Stomach smooth muscle (tissue), 2 donors: Measurements from ENCODE around the gene DST.

Source experiments
- H3K27ac ChIP-seq: one replicate; pipeline ENCODE4 v1.7.0; 2013; ENCODE audit warnings: mild to moderate bottlenecking, low read length, inconsistent platforms
- H3K27me3 ChIP-seq, 2 donors: one replicate each; pipeline ENCODE4 v1.7.0; 2013; ENCODE audit warnings: low read length in 2 of 2; ENCODE audit not compliant: insufficient read depth in 2 of 2, control insufficient read depth in 1 of 2
- H3K36me3 ChIP-seq, 2 donors: one replicate each; pipeline ENCODE4 v1.7.0; 2013; ENCODE audit warnings: low read length in 2 of 2; ENCODE audit not compliant: control insufficient read depth in 2 of 2, insufficient read depth in 2 of 2
- H3K4me1 ChIP-seq: one replicate; pipeline ENCODE4 v1.7.0; 2013; ENCODE audit warnings: low read length; ENCODE audit not compliant: control insufficient read depth, insufficient read depth
- H3K4me3 ChIP-seq, 2 donors: one replicate each; pipeline ENCODE4 v1.7.0; 2013; ENCODE audit warnings: low read length in 2 of 2
- H3K9ac ChIP-seq, 2 donors: one replicate each; pipeline ENCODE4 v1.7.0; 2013; ENCODE audit warnings: low read length in 2 of 2, mild to moderate bottlenecking in 1 of 2
- H3K9me3 ChIP-seq, 2 donors: one replicate each; pipeline ENCODE4 v1.7.0; 2013; ENCODE audit warnings: low read length in 2 of 2; ENCODE audit not compliant: control insufficient read depth in 2 of 2
- donor health status: healthy.
- donor health status: Pancreatic carcinoma.

The DST gene

GRCh38 chr6:56552187-56553130 lies 90.2 kb downstream of the DST start:
- H3K4me1 ChIP-seq: peaks cover 20% of the 10 kb centered on the region
- H3K27me3 ChIP-seq: no peaks in the 10 kb centered on the region
- H3K9ac ChIP-seq: no peak overlapping the region
- no peaks in the 10 kb centered on the region for H3K9me3 ChIP-seq
- no peak overlapping the region for H3K4me3 ChIP-seq
- peaks cover 0 to 5% of the 10 kb centered on the region in 2 donors for H3K36me3 ChIP-seq
- H3K27ac ChIP-seq: peak overlapping the region; percentile 4

GRCh38 chr6:56551409-56552120 lies 91.1 kb downstream of the DST start:
- Histone ChIP-seq H3K4me1 (peaks cover 20% of the 10 kb centered on the region), H3K27ac (no peak overlapping the region)

GRCh38 chr6:56550301-56550700 lies 92.4 kb downstream of the DST start:
- Histone ChIP-seq H3K9ac (peak overlapping the region in 1 of 2 donors; percentile 50), H3K4me1 (peaks cover 15% of the 10 kb centered on the region), H3K27ac (no peak overlapping the region), H3K4me3 (peak overlapping the region; percentile 10 to 62), H3K36me3 (peaks cover 0 to 5% of the 10 kb centered on the region in 2 donors), H3K27me3 (no peaks in the 10 kb centered on the region), H3K9me3 (no peaks in the 10 kb centered on the region)

More at GRCh38 chr6:56551409-56552120, 91.1 kb downstream of the DST start:
- peaks cover 0 to 5% of the 10 kb centered on the region in 2 donors for H3K36me3 ChIP-seq
- no peaks in the 10 kb centered on the region for H3K9me3 ChIP-seq
- H3K27me3 ChIP-seq: no peaks in the 10 kb centered on the region
- no peak overlapping the region for H3K9ac ChIP-seq
- H3K4me3 ChIP-seq: no peak overlapping the region

- Histone ChIP-seq H3K4me3 (peak overlapping the region in 1 of 2 donors; percentile 29), H3K4me1 (peaks cover 12% of the 10 kb centered on the region), H3K9me3 (no peaks in the 10 kb centered on the region), H3K27me3 (no peaks in the 10 kb centered on the region), H3K9ac (peak overlapping the region in 1 of 2 donors; percentile 16), H3K36me3 (peaks cover 0 to 5% of the 10 kb centered on the region in 2 donors), H3K27ac (no peak overlapping the region)
Measured at GRCh38 chr6:56549014-56549413, 93.7 kb downstream of the DST start.

GRCh38 chr6:56547687-56548086 lies 95.0 kb downstream of the DST start:
- peak overlapping the region; percentile 12 for H3K27ac ChIP-seq
- no peak overlapping the region for H3K4me3 ChIP-seq
- H3K9ac ChIP-seq: no peak overlapping the region
- peaks cover 0 to 3% of the 10 kb centered on the region in 2 donors for H3K36me3 ChIP-seq
- peaks cover 8% of the 10 kb centered on the region for H3K4me1 ChIP-seq
- no peaks in the 10 kb centered on the region for H3K9me3 ChIP-seq
- no peaks in the 10 kb centered on the region for H3K27me3 ChIP-seq

GRCh38 chr6:56542364-56543331 lies 100.0 kb downstream of the DST start:
- no peaks in the 10 kb centered on the region for H3K36me3 ChIP-seq
- peak overlapping the region; percentile 87 for H3K27ac ChIP-seq
- no peaks in the 10 kb centered on the region for H3K9me3 ChIP-seq
- H3K4me3 ChIP-seq: peak overlapping the region; percentile 77 to 80
- peaks cover 7% of the 10 kb centered on the region for H3K4me1 ChIP-seq
- no peaks in the 10 kb centered on the region for H3K27me3 ChIP-seq
- H3K9ac ChIP-seq: peak overlapping the region; percentile 82 to 89

- peak overlapping the region; percentile 82 to 89 for H3K9ac ChIP-seq
- peak overlapping the region; percentile 77 to 80 for H3K4me3 ChIP-seq
- peaks cover 5% of the 10 kb centered on the region for H3K4me1 ChIP-seq
- no peaks in the 10 kb centered on the region for H3K27me3 ChIP-seq
- H3K9me3 ChIP-seq: no peaks in the 10 kb centered on the region
- H3K27ac ChIP-seq: peak overlapping the region; percentile 87
- no peaks in the 10 kb centered on the region for H3K36me3 ChIP-seq
Measured at GRCh38 chr6:56541741-56542360, 100.8 kb downstream of the DST start.

GRCh38 chr6:56541030-56541600 lies 101.6 kb downstream of the DST start:
- Histone ChIP-seq H3K36me3 (peaks cover 4 to 5% of the 10 kb centered on the region in 2 donors), H3K27me3 (no peaks in the 10 kb centered on the region), H3K4me3 (peak overlapping the region; percentile 77 to 80), H3K27ac (peak overlapping the region; percentile 87), H3K9me3 (no peaks in the 10 kb centered on the region), H3K9ac (peak overlapping the region; percentile 82 to 89), H3K4me1 (peaks cover 11% of the 10 kb centered on the region)

- Histone ChIP-seq H3K4me3 (peak overlapping the region; percentile 77 to 80), H3K27me3 (no peaks in the 10 kb centered on the region), H3K4me1 (peaks cover 11% of the 10 kb centered on the region), H3K36me3 (peaks cover 8 to 11% of the 10 kb centered on the region in 2 donors), H3K27ac (peak overlapping the region; percentile 87), H3K9me3 (no peaks in the 10 kb centered on the region), H3K9ac (peak overlapping the region; percentile 82 to 89)
Measured at GRCh38 chr6:56540232-56541029, 102.3 kb downstream of the DST start.
